Left ventricle myocardium inferior (tissue), 1 donor: Measurements from ENCODE around the gene LMBR1L. TPM values are rescaled to one million over a fixed set of nuclear protein-coding genes. Genes with fewer than 3 reads are reported as not detected.

Experiments used
- DNase-seq: peaks from one replicate; pipeline ENCODE4 v3.0.0-alpha.2; 2020
- H3K27ac ChIP-seq: fragments of 200-600 bp; replicated peaks from 2 replicates; pipeline ENCODE4 v1.8.0; 2021
- H3K27me3 ChIP-seq: fragments of 200-600 bp; 2 replicates; pipeline ENCODE4 v1.8.0; 2021; ENCODE audit warnings: low read depth
- H3K36me3 ChIP-seq: fragments of 200-600 bp; 2 replicates; pipeline ENCODE4 v1.8.0; 2021
- H3K4me1 ChIP-seq: fragments of 200-600 bp; 2 replicates; pipeline ENCODE4 v1.8.0; 2021
- H3K4me3 ChIP-seq: fragments of 200-600 bp; 2 replicates; pipeline ENCODE4 v1.8.0; 2021; ENCODE audit warnings: mild to moderate bottlenecking, moderate library complexity
- H3K9me3 ChIP-seq: fragments of 200-600 bp; replicated peaks from 2 replicates; pipeline ENCODE4 v1.8.0; 2021
- CTCF ChIP-seq: fragments of 200-600 bp; IDR thresholded peaks from 2 replicates; pipeline ENCODE4 v1.8.0; 2021; ENCODE audit warnings: antibody characterized with exemption, mild to moderate bottlenecking, borderline replicate concordance
- intact Hi-C: fragments of 100-400 bp; cut with micrococcal nuclease; formaldehyde crosslinking; loops from one replicate; pipeline ENCODE4 v1.11.0; 2022
- total RNA-seq: library from RNA; stranded (reverse); fragmentation: NEBNext Ultra II Directional; extraction: Animal tissue kit (Norgen Biotek cat#: 25700); gene quantifications from one replicate; pipeline ENCODE4 v1.2.1, GENCODE V29; 2021
- donor health status: DM: no; HTN: yes; CAD: no; lungs with severe emphysema.

LMBR1L gene
- total RNA-seq, 1 donor from 2014 or later = 27.5 TPM

DNA sequence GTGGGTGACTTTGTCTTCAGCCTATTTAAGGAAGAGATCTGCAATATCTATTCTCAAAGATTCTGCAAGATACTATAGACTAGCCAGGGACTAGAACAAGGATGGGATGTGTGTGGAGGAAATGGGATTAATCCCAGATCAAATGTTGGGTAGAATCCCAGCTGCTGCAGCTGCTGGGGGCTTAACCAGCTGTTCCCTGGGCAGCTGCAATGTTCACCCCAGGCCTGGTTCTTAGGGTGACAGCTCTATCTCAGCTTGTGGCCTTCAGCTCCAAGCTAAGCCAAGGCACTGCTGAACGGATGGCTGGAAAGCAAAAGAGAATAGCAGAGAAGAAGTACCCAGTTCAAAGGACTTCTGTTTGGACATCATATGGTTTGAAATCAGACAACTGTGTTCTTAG lies 30.9 kb downstream of the LMBR1L start:
- H3K9me3 ChIP-seq = no peaks in the 10 kb centered on the region
- intact Hi-C loops = loop anchor here (10.0 kb wide), 1 partner anchor 155 kb away; no protein-coding TSS in a partner anchor
- no peak for DNase-seq
- H3K4me3 ChIP-seq = no peak overlapping the region
- H3K27ac ChIP-seq = no peak overlapping the region
- no peaks in the 10 kb centered on the region for H3K36me3 ChIP-seq
- TF ChIP-seq CTCF = no peak
- no peaks in the 10 kb centered on the region for H3K4me1 ChIP-seq
- no peaks in the 10 kb centered on the region for H3K27me3 ChIP-seq

DNA sequence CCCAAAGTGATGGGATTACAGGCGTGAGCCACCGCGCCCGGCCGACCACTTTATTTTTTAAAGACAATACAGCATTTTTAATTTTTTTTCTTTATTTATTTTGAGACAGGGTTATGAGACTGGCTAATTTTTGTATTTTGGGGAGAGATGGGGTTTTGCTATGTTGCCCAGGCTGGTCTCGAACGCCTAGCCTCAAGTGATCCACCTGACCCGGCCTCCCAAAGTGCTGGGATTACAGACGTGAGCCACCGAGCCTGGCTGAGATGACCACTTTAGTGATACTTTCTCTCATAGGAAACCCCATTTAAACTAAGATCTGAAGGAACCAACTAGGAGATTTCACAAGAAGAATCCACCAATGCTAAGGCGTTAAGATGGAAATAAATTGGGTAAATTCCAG lies 39.7 kb downstream of the LMBR1L start:
- intact Hi-C loops = no loop called here

GRCh38 chr12:49069507-49070346 lies 40.9 kb downstream of the LMBR1L start, which contains the start of gene RHEBL1:
Gene RHEBL1 (minus strand): TSS chr12:49069979. CDS start chr12:49069785, 194 bp downstream.
- no peaks in the 10 kb centered on the region for H3K36me3 ChIP-seq
- intact Hi-C loops = loop anchor here (10.0 kb wide), 1 partner anchor 55 kb away; no protein-coding TSS in a partner anchor
- DNase-seq = peak; percentile 99
- peaks cover 19% of the 10 kb centered on the region for H3K4me1 ChIP-seq
- H3K27me3 ChIP-seq = no peaks in the 10 kb centered on the region
- no peak for TF ChIP-seq CTCF
- H3K27ac ChIP-seq = peak within 1 kb of the TSS; percentile 82
- no peaks in the 10 kb centered on the region for H3K9me3 ChIP-seq
- peak within 1 kb of the TSS; percentile 83 for H3K4me3 ChIP-seq

More for the DNA sequence above, 39.7 kb downstream of the LMBR1L start:
- no peak overlapping the region for H3K4me3 ChIP-seq
- TF ChIP-seq CTCF = no peak
- no peak for DNase-seq
- H3K27me3 ChIP-seq = no peaks in the 10 kb centered on the region
- H3K4me1 ChIP-seq = peaks cover 19% of the 10 kb centered on the region
- H3K27ac ChIP-seq = no peak overlapping the region
- no peaks in the 10 kb centered on the region for H3K36me3 ChIP-seq
- no peaks in the 10 kb centered on the region for H3K9me3 ChIP-seq

DNA sequence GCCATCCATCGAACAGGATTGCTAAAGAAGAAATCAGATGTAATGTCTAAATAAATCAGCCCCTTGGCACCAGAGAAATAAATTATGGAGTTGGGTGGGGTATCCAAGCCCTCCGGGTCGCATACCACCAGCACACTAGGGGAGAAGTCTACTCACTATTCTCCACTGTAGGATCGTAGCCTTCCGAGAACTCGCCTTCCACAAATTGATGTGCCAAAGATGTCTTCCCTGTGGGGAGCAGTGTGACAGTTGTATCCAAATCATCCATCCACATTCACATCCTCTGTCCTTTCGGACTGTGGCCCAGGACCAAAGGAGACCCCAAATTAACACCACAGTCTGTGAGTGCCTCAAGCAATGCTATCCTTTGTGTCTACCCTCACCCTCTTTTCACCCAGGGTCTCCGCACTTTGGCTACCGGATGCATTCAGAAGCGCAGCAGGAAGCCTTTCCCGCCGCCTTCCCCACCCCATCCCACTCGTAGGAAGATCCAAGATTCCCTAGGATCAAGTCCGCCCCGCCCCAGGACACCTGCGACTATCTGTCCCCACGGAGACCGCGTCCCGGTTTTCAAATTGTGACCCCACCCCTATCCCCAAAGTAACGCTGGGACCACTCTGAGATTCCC lies 41.7 kb downstream of the LMBR1L start:
- H3K9me3 ChIP-seq = no peaks in the 10 kb centered on the region
- TF ChIP-seq CTCF = no peak
- peaks cover 23% of the 10 kb centered on the region for H3K4me1 ChIP-seq
- H3K4me3 ChIP-seq = peak overlapping the region; percentile 83
- intact Hi-C loops = loop anchor here (10.0 kb wide), 1 partner anchor 56 kb away; no protein-coding TSS in a partner anchor
- no peaks in the 10 kb centered on the region for H3K27me3 ChIP-seq
- H3K27ac ChIP-seq = peak overlapping the region; percentile 82
- H3K36me3 ChIP-seq = no peaks in the 10 kb centered on the region
- DNase-seq = no peak

DNA sequence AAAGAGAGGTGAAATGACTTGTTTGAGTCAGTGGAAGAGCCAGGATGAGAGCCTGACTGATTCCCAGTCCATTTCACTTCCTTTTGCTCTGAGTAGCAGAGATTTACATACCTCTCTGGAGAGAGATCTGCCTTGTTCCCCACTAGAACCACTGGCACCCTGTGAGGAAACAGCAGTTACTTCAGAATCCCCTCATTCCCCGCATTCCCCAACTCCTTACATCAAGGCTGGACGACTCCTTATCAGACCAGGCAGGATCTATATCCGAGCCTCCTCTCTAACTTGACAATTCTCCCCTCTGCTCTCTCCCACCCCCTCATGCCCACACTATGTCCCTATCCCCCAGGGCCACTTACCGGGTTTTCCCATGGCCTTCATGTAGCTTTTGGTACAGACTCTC lies 44.5 kb downstream of the LMBR1L start:
- no peaks in the 10 kb centered on the region for H3K9me3 ChIP-seq
- no peak for TF ChIP-seq CTCF
- no peak overlapping the region for H3K27ac ChIP-seq
- H3K36me3 ChIP-seq = no peaks in the 10 kb centered on the region
- no peaks in the 10 kb centered on the region for H3K27me3 ChIP-seq
- intact Hi-C loops = loop anchor here (10.0 kb wide), 1 partner anchor 59 kb away; no protein-coding TSS in a partner anchor
- DNase-seq = no peak
- peaks cover 30% of the 10 kb centered on the region for H3K4me1 ChIP-seq
- H3K4me3 ChIP-seq = no peak overlapping the region
